Measurements from ENCODE around the gene CTNNA2. TPM values are rescaled to one million over a fixed set of nuclear protein-coding genes. Genes with fewer than 3 reads are reported as not detected.

CTNNA2 gene
- total RNA-seq, 1 donor from 2014 or later, result not detected

DNA sequence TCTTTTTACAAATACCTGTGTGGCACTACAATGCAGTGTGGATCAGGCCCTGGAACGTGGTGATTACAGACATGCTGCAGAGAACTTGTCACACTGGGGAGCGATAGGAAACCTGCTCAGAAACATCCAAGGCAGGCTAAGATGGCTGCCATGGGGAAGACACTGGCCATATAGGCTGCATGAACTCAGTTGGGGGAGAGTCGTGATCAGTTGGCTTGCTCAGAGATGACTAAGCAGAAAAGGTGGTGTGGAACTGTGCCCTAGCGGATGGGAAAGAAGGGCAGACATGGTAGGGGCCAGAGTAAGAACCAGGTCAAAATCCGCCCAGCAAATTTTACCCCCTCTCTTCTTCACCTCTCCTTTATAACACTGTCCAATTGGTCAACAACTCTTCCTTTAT lies 483.9 kb downstream of the CTNNA2 start:
- Mint-ChIP-seq H3K4me1 (no peaks in the 10 kb centered on the region), H3K4me3 (no peak overlapping the region), H3K27ac (no peak overlapping the region), H3K9me3 (no peaks in the 10 kb centered on the region), H3K27me3 (no peaks in the 10 kb centered on the region), H3K36me3 (ENCODE audit: low read depth) (no peaks in the 10 kb centered on the region)
- no peak for DNase-seq
- intact Hi-C loops (cut with micrococcal nuclease), result no loop called here

DNA sequence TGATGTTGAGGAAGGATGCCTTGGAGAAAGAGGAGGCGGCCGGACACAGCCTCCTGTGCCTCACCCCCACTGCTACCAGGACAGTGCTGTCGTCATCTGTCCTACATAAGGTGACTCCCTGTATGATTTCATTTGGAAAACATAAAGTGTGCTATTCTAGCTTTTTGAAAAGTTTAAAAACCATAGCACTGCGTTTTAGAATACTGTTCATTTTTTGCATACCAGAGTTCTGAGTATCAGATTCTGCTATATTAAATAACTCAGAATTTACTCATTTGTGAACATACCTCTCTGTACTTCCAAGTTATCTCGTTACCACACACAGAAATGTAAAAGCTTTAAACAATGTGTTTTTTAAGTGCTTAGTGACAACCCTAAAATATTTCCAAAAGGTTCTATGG lies 488.9 kb downstream of the CTNNA2 start:
- intact Hi-C loops (cut with micrococcal nuclease), result no loop called here

DNA sequence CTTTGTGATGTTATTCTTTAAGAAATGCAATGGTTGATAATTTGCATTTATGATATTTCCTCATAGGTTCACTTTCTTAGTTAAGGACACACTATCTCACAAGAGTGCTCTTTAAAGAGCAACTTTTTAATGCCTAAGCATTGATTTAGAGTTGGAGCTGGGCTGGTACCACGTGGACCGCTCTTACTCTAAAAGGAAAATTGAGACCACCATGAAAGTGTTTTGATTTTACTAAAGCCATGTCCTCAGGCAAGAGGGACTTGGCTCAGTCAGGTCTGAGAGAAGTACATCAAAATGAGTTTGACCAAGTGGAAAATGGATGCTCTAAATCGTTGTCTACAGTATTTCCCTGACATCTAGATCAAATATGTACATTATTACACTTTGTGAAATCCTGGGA lies 489.3 kb downstream of the CTNNA2 start:
- H3K27ac Mint-ChIP-seq, result no peak overlapping the region
- no peaks in the 10 kb centered on the region for H3K9me3 Mint-ChIP-seq
- DNase-seq, result no peak
- H3K36me3 Mint-ChIP-seq (ENCODE audit: low read depth), result no peaks in the 10 kb centered on the region
- no peaks in the 10 kb centered on the region for H3K27me3 Mint-ChIP-seq
- intact Hi-C loops (cut with micrococcal nuclease), result no loop called here
- no peaks in the 10 kb centered on the region for H3K4me1 Mint-ChIP-seq
- H3K4me3 Mint-ChIP-seq, result no peak overlapping the region

More for the DNA sequence above, 488.9 kb downstream of the CTNNA2 start:
- no peak overlapping the region for H3K27ac Mint-ChIP-seq
- no peaks in the 10 kb centered on the region for H3K27me3 Mint-ChIP-seq
- no peaks in the 10 kb centered on the region for H3K9me3 Mint-ChIP-seq
- H3K36me3 Mint-ChIP-seq (ENCODE audit: low read depth), result no peaks in the 10 kb centered on the region
- no peak overlapping the region for H3K4me3 Mint-ChIP-seq
- DNase-seq, result no peak
- no peaks in the 10 kb centered on the region for H3K4me1 Mint-ChIP-seq

DNA sequence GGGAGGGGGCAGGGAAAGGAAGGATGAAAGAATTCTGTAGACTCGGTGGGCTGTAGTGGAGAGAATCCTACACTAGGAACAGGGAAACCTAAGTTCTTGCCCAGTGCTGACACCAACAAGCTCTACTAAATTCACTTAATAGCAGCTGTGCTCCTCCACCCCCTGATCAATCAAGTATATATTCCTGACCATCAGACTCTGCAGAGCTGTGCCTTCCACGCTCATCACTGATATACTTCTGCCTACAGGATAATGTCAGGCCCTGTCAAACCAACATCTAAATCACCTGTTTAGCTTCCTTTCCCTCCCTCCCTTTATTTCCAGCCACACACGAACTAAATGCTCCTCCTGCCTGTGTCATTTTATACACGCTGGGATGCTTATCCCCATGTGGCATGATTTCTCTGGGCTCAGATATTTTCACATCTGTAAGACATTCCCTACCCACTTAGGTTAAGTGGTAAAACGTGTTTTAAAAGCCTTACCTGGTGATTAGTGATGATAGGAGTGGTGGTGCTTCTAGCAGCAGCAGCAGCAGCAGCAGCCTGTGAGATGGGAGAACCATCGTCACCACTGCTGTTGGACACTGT lies 489.8 kb downstream of the CTNNA2 start:
- intact Hi-C loops (cut with micrococcal nuclease), result no loop called here
- no peaks in the 10 kb centered on the region for H3K27me3 Mint-ChIP-seq
- DNase-seq, result no peak
- no peaks in the 10 kb centered on the region for H3K9me3 Mint-ChIP-seq
- no peak overlapping the region for H3K4me3 Mint-ChIP-seq
- no peak overlapping the region for H3K27ac Mint-ChIP-seq
- H3K36me3 Mint-ChIP-seq (ENCODE audit: low read depth), result no peaks in the 10 kb centered on the region
- no peaks in the 10 kb centered on the region for H3K4me1 Mint-ChIP-seq

DNA sequence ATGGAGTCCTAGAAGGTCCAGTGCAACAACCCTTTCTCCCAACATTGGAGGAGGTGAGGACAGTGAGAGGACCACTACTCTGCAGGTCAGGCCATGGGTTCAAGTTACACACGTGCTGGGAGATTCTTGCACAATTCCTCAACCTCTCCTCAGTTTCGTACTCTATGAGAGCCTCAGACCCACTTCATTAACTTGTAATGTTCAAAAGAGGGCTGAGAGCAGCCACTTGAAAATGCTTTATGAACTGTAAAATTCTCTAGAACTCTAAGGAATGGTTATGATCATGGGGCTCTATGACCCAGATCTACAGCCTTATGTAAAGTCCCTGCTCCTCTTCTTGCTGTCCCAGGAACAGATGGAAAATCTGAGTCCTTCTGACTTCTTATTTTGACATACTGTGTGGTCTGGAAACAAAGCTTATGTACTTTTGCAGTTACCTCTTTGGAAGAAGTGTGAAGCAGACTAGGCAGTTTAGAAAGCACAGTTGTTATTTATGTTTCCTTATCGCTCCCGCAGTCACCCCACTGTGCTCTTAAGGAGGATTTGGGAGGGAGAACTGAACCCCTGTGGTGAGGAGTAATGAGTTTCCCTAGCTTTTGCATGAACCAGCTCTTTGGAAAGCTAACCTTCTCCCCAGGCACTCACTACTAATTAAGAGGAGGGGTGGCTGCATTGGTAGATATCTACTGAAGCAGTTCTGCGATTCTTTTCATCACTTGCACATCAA lies 495.1 kb downstream of the CTNNA2 start:
- Mint-ChIP-seq H3K27ac (no peak overlapping the region), H3K9me3 (no peaks in the 10 kb centered on the region), H3K36me3 (ENCODE audit: low read depth) (no peaks in the 10 kb centered on the region), H3K27me3 (no peaks in the 10 kb centered on the region), H3K4me1 (no peaks in the 10 kb centered on the region), H3K4me3 (no peak overlapping the region)
- DNase-seq, result no peak
- intact Hi-C loops (cut with micrococcal nuclease), result no loop called here

DNA sequence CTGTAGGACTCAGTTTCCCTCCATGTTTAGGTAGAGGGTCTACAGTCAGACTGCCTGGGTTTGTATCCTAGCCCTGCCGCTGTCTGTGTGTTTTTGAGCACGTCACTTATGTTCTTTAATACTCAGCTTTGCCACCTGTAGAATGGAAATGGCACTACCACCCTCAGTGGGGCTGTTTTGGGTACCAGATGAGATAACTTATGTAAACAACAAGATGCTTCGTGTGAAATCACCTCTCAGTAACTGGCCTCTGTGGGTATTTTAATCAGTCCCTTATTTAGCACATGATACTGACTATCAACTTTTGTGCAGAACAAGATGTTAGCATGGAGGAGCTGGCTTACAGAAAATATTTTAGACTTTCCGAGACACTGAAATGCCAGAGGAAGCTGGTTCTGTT lies 495.7 kb downstream of the CTNNA2 start:
- H3K36me3 Mint-ChIP-seq (ENCODE audit: low read depth), result no peaks in the 10 kb centered on the region
- no peaks in the 10 kb centered on the region for H3K27me3 Mint-ChIP-seq
- no peak overlapping the region for H3K4me3 Mint-ChIP-seq
- DNase-seq, result no peak
- H3K9me3 Mint-ChIP-seq, result no peaks in the 10 kb centered on the region
- H3K27ac Mint-ChIP-seq, result no peak overlapping the region
- intact Hi-C loops (cut with micrococcal nuclease), result no loop called here
- H3K4me1 Mint-ChIP-seq, result no peaks in the 10 kb centered on the region

DNA sequence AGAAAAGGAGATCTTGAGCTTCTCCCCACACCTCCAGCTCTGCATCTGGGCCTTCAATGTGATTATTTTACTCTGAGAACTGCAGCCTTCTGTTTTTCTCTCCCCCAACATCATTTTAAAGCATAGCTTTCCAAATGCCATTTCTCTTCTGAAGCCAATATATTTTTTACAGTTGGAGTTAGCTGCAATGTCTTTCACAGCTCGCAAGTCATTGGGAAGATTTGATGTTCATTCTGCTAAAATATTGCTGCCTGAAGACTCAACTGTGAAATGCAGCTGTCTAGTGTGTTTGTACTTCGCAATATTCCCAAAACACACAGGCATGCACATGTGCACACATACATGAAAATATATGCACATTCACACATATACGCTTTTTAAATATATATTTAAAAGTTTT lies 496.4 kb downstream of the CTNNA2 start:
- Mint-ChIP-seq H3K9me3 (no peaks in the 10 kb centered on the region), H3K4me3 (no peak overlapping the region), H3K36me3 (ENCODE audit: low read depth) (no peaks in the 10 kb centered on the region), H3K27me3 (no peaks in the 10 kb centered on the region), H3K4me1 (no peaks in the 10 kb centered on the region), H3K27ac (no peak overlapping the region)
- no peak for DNase-seq
- intact Hi-C loops (cut with micrococcal nuclease), result no loop called here

DNA sequence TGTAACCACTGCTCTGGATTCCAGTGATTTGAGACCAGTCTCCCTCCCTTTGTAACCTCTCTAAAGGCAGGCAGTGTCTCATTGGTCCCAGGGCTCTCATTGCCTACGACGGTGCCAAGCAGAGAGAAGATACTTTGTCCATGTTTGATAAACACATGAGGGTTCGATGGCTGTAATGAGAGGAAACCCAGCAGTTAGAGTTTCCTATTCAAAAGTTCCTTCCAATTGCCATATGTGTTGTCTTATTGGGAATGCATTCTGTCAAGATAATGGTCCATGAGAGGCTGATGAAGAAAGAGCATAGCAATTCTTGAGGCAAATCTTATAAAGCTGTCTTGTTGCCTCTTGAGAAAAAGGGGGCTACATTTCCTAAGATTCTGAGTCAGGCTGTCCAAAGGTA lies 499.2 kb downstream of the CTNNA2 start:
- DNase-seq, result no peak
- intact Hi-C loops (cut with micrococcal nuclease), result no loop called here
- H3K4me1 Mint-ChIP-seq, result no peaks in the 10 kb centered on the region
- no peaks in the 10 kb centered on the region for H3K36me3 Mint-ChIP-seq (ENCODE audit: low read depth)
- no peaks in the 10 kb centered on the region for H3K9me3 Mint-ChIP-seq
- no peaks in the 10 kb centered on the region for H3K27me3 Mint-ChIP-seq
- no peak overlapping the region for H3K27ac Mint-ChIP-seq
- no peak overlapping the region for H3K4me3 Mint-ChIP-seq

DNA sequence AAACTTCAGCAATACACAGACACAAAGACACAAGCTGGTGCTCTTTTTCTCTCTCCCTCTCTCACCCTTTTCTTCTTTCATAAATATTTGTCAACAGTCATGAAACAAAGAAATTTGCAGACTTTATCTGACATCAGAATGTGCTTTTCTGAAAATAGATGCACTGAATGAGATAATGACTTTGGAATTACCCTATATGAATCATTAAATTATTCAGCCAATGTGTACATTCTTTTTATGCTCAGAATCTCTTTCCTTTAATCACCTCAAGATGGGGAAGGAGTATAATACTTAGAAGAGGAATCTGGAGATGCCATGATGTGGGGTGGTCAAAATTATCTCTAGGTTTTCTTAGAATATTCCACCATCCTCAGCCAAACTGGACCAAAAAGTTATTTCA lies 501.8 kb downstream of the CTNNA2 start:
- Mint-ChIP-seq H3K4me3 (no peak overlapping the region), H3K27me3 (no peaks in the 10 kb centered on the region), H3K27ac (no peak overlapping the region), H3K4me1 (no peaks in the 10 kb centered on the region), H3K36me3 (ENCODE audit: low read depth) (no peaks in the 10 kb centered on the region), H3K9me3 (no peaks in the 10 kb centered on the region)
- intact Hi-C loops (cut with micrococcal nuclease), result no loop called here
- DNase-seq, result no peak

DNA sequence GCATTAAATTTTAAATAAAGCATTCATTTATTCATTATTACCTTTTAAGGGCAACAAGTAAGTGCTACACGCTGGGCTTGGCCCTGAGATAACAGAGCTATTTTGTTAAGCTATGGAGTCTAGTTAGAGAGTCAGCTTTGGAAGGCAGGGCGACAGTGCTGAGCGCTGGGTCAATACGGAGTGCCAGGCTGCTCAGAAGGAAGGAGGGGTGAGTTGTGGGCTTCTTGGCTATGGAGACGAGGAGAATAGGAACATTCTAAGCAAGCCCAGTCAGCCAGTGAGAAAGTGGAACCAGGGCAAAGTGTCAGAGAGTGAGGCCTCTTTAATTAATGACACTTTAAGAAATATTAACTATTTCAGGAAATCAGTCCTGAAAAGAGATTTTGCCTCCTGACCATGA lies 503.3 kb downstream of the CTNNA2 start:
- H3K4me3 Mint-ChIP-seq, result no peak overlapping the region
- intact Hi-C loops (cut with micrococcal nuclease), result no loop called here
- H3K27me3 Mint-ChIP-seq, result no peaks in the 10 kb centered on the region
- H3K9me3 Mint-ChIP-seq, result no peaks in the 10 kb centered on the region
- no peaks in the 10 kb centered on the region for H3K36me3 Mint-ChIP-seq (ENCODE audit: low read depth)
- no peaks in the 10 kb centered on the region for H3K4me1 Mint-ChIP-seq
- no peak overlapping the region for H3K27ac Mint-ChIP-seq
- no peak for DNase-seq

DNA sequence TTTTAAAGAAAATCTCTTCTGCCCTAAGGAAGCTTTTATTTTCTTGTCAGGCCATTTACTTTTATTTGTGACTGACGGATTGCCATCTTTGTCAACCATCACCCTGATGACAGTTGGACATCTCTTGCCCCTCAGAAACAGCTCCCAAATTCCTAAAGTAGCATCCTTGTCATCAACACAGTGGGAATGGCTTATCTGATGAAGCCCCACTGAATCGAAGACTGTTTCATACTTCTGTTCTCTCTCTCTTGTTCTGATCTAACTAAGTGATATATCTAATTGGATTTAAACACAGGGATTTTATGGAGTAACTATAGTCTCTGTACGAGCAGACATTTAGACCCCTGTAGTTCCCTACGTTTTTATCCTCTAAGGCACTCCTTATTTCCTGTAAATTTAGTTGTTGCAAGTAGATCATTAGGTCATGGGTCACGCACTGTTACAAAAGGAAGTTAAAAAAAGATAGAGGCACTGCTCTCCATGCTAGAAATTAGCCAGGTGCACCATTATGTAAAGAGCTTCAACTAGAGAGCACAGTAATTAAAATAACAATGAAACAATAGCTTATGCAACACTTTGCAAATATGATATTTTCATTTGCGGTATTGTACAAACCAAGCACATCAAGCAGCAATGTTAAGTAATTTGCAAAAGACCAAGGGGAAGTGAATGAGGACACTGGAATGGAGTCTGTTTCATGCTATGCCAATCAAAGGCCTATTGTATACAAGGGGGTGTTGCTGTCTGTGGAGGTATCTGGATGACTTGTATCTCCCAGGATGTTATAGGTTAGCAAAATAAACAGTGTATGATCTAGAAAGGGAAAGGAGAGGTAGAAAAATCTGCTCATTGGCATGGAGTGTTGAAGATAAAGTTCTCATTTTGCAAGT lies 507.0 kb downstream of the CTNNA2 start:
- H3K4me3 Mint-ChIP-seq, result no peak overlapping the region
- H3K27me3 Mint-ChIP-seq, result no peaks in the 10 kb centered on the region
- H3K9me3 Mint-ChIP-seq, result no peaks in the 10 kb centered on the region
- H3K4me1 Mint-ChIP-seq, result no peaks in the 10 kb centered on the region
- no peak overlapping the region for H3K27ac Mint-ChIP-seq
- no peaks in the 10 kb centered on the region for H3K36me3 Mint-ChIP-seq (ENCODE audit: low read depth)
- intact Hi-C loops (cut with micrococcal nuclease), result no loop called here
- DNase-seq, result no peak

DNA sequence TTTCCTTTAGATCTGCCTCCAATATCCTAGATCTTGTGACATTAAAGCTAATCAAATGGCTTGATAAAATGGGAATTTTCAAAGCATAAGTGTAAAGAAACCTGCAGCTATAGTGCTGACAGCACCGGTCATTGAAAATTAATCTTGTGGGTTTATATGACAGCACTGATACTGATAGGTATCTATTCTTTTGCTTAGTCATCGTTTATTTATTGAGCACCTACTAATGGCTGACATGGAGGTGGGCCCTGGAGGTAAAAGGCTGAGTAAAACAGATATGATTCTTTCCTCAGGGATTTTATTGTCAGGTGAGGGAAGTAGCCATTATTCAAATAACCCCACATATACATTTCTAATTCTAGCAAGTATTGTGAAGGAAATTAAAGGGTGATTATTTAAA lies 509.2 kb downstream of the CTNNA2 start:
- Mint-ChIP-seq H3K4me1 (no peaks in the 10 kb centered on the region), H3K4me3 (no peak overlapping the region), H3K36me3 (ENCODE audit: low read depth) (no peaks in the 10 kb centered on the region), H3K9me3 (peaks cover 7% of the 10 kb centered on the region), H3K27me3 (no peaks in the 10 kb centered on the region), H3K27ac (no peak overlapping the region)
- intact Hi-C loops (cut with micrococcal nuclease), result no loop called here
- DNase-seq, result no peak

DNA sequence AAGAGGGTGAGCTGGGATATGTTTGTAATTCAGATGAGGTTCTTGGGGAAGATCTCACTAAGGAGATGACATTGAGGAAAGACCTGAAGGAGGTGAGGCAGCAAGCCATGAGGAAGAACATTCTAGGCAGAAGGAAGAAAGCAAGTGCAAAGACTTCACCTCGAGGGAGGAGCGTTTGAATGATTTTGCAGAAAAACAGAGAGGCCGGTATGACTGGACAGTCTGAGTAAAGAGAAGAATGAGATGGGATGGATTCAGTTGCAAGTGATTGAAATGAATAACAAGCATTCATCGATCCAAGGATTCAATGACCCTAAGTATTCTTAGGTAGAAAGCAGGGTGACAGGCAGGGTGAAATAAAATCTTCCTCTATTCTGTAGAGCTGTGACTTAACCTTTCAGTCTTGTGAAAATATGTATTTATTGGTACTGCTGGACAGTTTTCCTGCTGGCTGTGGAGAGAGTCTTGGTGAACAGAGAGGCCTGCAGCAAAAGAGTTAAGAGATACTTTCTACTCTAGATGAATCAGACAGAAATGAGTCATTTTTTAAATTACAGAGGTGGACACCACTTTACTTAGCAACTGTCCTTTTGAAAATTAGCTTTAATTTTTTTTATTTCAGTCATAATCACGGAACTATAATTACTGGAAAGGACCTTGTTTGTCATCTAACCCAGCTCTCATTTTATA lies 513.3 kb downstream of the CTNNA2 start:
- peaks cover 7% of the 10 kb centered on the region for H3K9me3 Mint-ChIP-seq
- intact Hi-C loops (cut with micrococcal nuclease), result no loop called here
- no peak overlapping the region for H3K27ac Mint-ChIP-seq
- no peaks in the 10 kb centered on the region for H3K4me1 Mint-ChIP-seq
- no peaks in the 10 kb centered on the region for H3K36me3 Mint-ChIP-seq (ENCODE audit: low read depth)
- no peak for DNase-seq
- no peak overlapping the region for H3K4me3 Mint-ChIP-seq
- H3K27me3 Mint-ChIP-seq, result no peaks in the 10 kb centered on the region

DNA sequence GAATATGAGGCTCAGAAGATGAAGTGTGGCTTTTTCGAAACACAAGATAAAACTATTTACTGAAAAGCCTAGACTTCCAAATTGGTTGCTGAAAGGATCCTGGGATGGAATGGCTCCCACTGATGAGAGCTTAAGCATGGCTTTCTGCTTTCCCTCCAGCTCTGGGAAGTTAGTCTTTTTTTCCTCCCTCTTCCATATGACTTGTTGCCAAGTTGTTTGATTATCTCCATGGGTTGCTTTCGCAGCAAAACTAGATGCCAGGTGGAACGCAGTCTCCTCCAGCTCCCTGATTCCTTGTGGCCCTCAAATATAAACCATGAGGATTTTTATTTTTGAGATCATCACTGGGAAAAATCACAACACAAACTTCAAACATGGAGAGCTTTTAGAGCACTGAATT lies 515.2 kb downstream of the CTNNA2 start:
- no peak overlapping the region for H3K4me3 Mint-ChIP-seq
- DNase-seq, result no peak
- H3K9me3 Mint-ChIP-seq, result peaks cover 7% of the 10 kb centered on the region
- intact Hi-C loops (cut with micrococcal nuclease), result no loop called here
- H3K4me1 Mint-ChIP-seq, result no peaks in the 10 kb centered on the region
- H3K27me3 Mint-ChIP-seq, result no peaks in the 10 kb centered on the region
- no peak overlapping the region for H3K27ac Mint-ChIP-seq
- H3K36me3 Mint-ChIP-seq (ENCODE audit: low read depth), result no peaks in the 10 kb centered on the region

All from activated CD4-positive, alpha-beta T cell treated with anti-CD3 and anti-CD28 coated beads, Interleukin-2, amount 10 ng/mL, durations not matched to agents 24 days and 14 days (primary cell).